SJSA1 (cell line): Measurements from ENCODE around the gene CNTNAP2. TPM values are rescaled to one million over a fixed set of nuclear protein-coding genes. Genes with fewer than 3 reads are reported as not detected.
"Not testable (repeated sequence)": the region's sequence is repeated elsewhere in the genome, so short reads cannot be mapped to it uniquely, and the experiment has no call there.

Experiments
- DNase-seq, 2 experiments: peaks; one replicate each; pipeline ENCODE4 v3.0.0-alpha.2; 2015 to 2020; ENCODE audit warnings: low spot score in 2 of 2, low read depth in 1 of 2
- H3K27ac ChIP-seq: fragments of 250-450 bp; sonication (Bioruptor Pico); 2 replicates; pipeline ENCODE4 v1.5.1; 2020; ENCODE audit warnings: mild to moderate bottlenecking, moderate library complexity
- H3K27me3 ChIP-seq: fragments of 250-450 bp; sonication (Bioruptor Pico); replicated peaks from 2 replicates; pipeline ENCODE4 v1.5.1; 2020; ENCODE audit warnings: mild to moderate bottlenecking, moderate library complexity
- H3K36me3 ChIP-seq: fragments of 250-450 bp; sonication (Bioruptor Pico); 2 replicates; pipeline ENCODE4 v1.5.1; 2020; ENCODE audit warnings: mild to moderate bottlenecking
- H3K4me1 ChIP-seq: fragments of 250-450 bp; sonication (Bioruptor Pico); replicated peaks from 2 replicates; pipeline ENCODE4 v1.6.1; 2021; ENCODE audit warnings: mild to moderate bottlenecking
- H3K4me3 ChIP-seq: fragments of 250-450 bp; sonication (Bioruptor Pico); 2 replicates; pipeline ENCODE4 v1.5.1; 2020; ENCODE audit warnings: mild to moderate bottlenecking
- H3K9me3 ChIP-seq: fragments of 250-450 bp; sonication (Bioruptor Pico); replicated peaks from 2 replicates; pipeline ENCODE4 v1.5.1; 2020; ENCODE audit warnings: mild to moderate bottlenecking
- total RNA-seq: library from RNA; depleted of rRNA; stranded (reverse); fragments of >200 nt; shearing (Covaris generic); gene quantifications from 2 replicates; pipeline ENCODE4 v1.2.3, GENCODE V29; 2014

CNTNAP2 gene
- total RNA-seq, 1 experiment from 2014 or later: 0.29 TPM

- Histone ChIP-seq H3K27ac (no peak overlapping the region), H3K9me3 (peaks cover 4% of the 10 kb centered on the region; the same call in 1 of the 2 replicates), H3K36me3 (no peaks in the 10 kb centered on the region), H3K4me3 (no peak overlapping the region), H3K27me3 (no peaks in the 10 kb centered on the region), H3K4me1 (no peaks in the 10 kb centered on the region)
- DNase-seq: no peak
Measured at GRCh38 chr7:147796581-147796980, 1680.0 kb downstream of the CNTNAP2 start.

GRCh38 chr7:147798001-147798400 is 1681.4 kb downstream of the CNTNAP2 start:
- no peaks in the 10 kb centered on the region for H3K27me3 ChIP-seq
- no peak overlapping the region for H3K4me3 ChIP-seq
- peaks cover 4% of the 10 kb centered on the region; the same call in 1 of the 2 replicates for H3K9me3 ChIP-seq
- no peaks in the 10 kb centered on the region for H3K36me3 ChIP-seq
- H3K4me1 ChIP-seq: no peaks in the 10 kb centered on the region
- no peak for DNase-seq
- H3K27ac ChIP-seq: no peak overlapping the region

DNA sequence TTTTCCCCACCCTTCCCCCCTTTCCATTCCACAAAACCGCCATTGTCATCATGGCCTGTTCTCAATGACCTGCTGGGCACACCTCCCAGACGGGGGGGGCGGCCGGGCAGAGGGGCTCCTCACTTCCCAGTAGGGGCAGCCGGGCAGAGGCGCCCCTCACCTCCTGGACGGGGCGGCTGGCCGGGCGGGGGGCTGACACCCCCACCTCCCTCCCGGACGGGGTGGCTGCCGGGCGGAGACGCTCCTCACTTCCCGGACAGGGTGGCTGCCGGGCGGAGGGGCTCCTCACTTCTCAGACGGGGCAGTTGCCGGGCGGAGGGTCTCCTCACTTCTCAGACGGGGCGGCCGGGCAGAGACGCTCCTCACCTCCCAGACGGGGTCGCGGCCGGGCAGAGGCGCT is 1685.2 kb downstream of the CNTNAP2 start:
- not testable (repeated sequence) for H3K27ac ChIP-seq, H3K9me3 ChIP-seq, DNase-seq, H3K4me1 ChIP-seq, H3K4me3 ChIP-seq, H3K36me3 ChIP-seq, H3K27me3 ChIP-seq

DNA sequence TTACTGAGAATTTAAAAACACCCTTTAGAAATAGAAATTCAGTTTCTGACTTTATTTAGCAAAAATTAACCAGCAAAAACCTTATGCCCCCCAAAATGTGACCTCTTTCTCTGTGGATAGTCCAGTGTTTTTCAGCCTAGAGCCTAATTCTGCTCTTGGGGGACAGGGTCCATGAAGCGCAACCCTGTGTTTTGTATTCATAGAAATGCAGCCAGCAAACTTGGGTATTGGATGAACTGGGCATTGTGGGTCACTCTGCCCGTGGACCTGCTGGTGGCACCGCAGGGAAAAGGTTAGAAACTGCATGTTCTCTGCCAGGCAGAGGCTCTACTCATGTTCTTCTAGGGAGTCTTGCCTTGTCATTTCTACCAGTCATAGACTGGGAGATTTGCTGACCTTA is 1686.5 kb downstream of the CNTNAP2 start:
- no peak overlapping the region for H3K27ac ChIP-seq

DNA sequence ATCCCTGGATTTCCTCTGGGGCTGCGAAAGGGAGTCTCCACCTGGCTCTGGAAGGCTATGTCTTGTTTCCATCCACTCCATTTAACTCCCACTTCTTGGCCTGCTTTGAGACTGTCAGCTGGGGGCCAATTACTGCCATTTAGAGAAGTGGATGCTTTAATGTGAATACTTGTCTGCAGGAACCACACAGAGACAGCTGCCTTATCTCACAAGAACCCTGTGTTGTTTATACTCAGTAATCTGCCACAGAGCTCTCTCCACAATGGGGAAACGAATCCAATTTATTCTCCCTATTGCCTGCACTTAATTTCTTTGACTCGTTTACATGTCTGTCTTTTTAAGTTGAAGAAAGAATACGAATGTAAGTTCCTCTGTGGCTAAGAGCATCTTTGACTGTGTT is 1687.0 kb downstream of the CNTNAP2 start:
- no peaks in the 10 kb centered on the region for H3K4me1 ChIP-seq
- no peak overlapping the region for H3K4me3 ChIP-seq
- H3K9me3 ChIP-seq: peaks cover 4% of the 10 kb centered on the region; the same call in 1 of the 2 replicates
- no peak overlapping the region for H3K27ac ChIP-seq
- no peaks in the 10 kb centered on the region for H3K27me3 ChIP-seq
- no peaks in the 10 kb centered on the region for H3K36me3 ChIP-seq
- DNase-seq: no peak

More for the DNA sequence above, 1686.5 kb downstream of the CNTNAP2 start:
- DNase-seq: no peak
- no peaks in the 10 kb centered on the region for H3K36me3 ChIP-seq
- H3K4me3 ChIP-seq: no peak overlapping the region
- H3K27me3 ChIP-seq: no peaks in the 10 kb centered on the region
- H3K4me1 ChIP-seq: no peaks in the 10 kb centered on the region
- H3K9me3 ChIP-seq: peaks cover 4% of the 10 kb centered on the region; the same call in 1 of the 2 replicates

GRCh38 chr7:147804032-147804431 is 1687.4 kb downstream of the CNTNAP2 start:
- no peak overlapping the region for H3K27ac ChIP-seq
- no peaks in the 10 kb centered on the region for H3K27me3 ChIP-seq
- H3K9me3 ChIP-seq: peaks cover 4% of the 10 kb centered on the region; the same call in 1 of the 2 replicates
- no peaks in the 10 kb centered on the region for H3K4me1 ChIP-seq
- no peak overlapping the region for H3K4me3 ChIP-seq
- DNase-seq: no peak
- no peaks in the 10 kb centered on the region for H3K36me3 ChIP-seq

GRCh38 chr7:147805996-147806576 is 1689.5 kb downstream of the CNTNAP2 start:
- Histone ChIP-seq H3K27me3 (no peaks in the 10 kb centered on the region), H3K36me3 (no peaks in the 10 kb centered on the region), H3K4me1 (no peaks in the 10 kb centered on the region), H3K9me3 (no peaks in the 10 kb centered on the region; the same call in 1 of the 2 replicates), H3K4me3 (no peak overlapping the region), H3K27ac (no peak overlapping the region)
- no peak for DNase-seq

DNA sequence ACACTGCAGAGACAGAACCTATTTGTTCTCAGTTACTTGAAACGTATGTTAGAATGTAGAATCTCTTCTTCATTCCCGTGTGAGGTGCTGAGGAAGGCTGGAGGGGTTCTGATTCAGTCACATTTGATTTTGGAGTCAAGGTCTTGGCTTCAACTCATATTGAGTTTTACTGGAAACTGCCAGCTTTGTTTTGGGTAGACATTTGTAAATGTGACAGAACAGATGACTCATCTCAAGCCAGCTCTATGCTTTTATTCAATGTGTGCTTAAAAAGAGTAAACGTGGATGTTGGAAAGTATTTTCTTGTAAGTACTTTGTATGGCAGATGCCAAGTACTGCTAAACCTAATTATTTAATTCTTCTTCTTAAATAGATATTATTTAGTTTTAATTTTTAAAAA is 1693.2 kb downstream of the CNTNAP2 start:
- Histone ChIP-seq H3K4me3 (no peak overlapping the region), H3K9me3 (no peaks in the 10 kb centered on the region; the same call in 1 of the 2 replicates), H3K36me3 (no peaks in the 10 kb centered on the region), H3K27ac (no peak overlapping the region), H3K27me3 (no peaks in the 10 kb centered on the region), H3K4me1 (no peaks in the 10 kb centered on the region)
- no peak for DNase-seq

GRCh38 chr7:147810269-147810668 is 1693.7 kb downstream of the CNTNAP2 start:
- Histone ChIP-seq H3K27me3 (no peaks in the 10 kb centered on the region), H3K36me3 (no peaks in the 10 kb centered on the region), H3K4me1 (no peaks in the 10 kb centered on the region), H3K4me3 (no peak overlapping the region), H3K27ac (no peak overlapping the region), H3K9me3 (no peaks in the 10 kb centered on the region; the same call in 1 of the 2 replicates)
- no peak for DNase-seq

- no peak overlapping the region for H3K4me3 ChIP-seq
- DNase-seq: no peak
- no peaks in the 10 kb centered on the region for H3K4me1 ChIP-seq
- no peaks in the 10 kb centered on the region for H3K27me3 ChIP-seq
- no peaks in the 10 kb centered on the region for H3K36me3 ChIP-seq
- no peaks in the 10 kb centered on the region for H3K9me3 ChIP-seq
- no peak overlapping the region for H3K27ac ChIP-seq
Measured at GRCh38 chr7:147811923-147812322, 1695.3 kb downstream of the CNTNAP2 start.

GRCh38 chr7:147813316-147813715 is 1696.7 kb downstream of the CNTNAP2 start:
- no peak overlapping the region for H3K27ac ChIP-seq
- no peaks in the 10 kb centered on the region for H3K4me1 ChIP-seq
- DNase-seq: no peak
- no peaks in the 10 kb centered on the region for H3K27me3 ChIP-seq
- H3K4me3 ChIP-seq: no peak overlapping the region
- no peaks in the 10 kb centered on the region for H3K9me3 ChIP-seq
- no peaks in the 10 kb centered on the region for H3K36me3 ChIP-seq

- Histone ChIP-seq H3K4me3 (no peak overlapping the region), H3K36me3 (no peaks in the 10 kb centered on the region), H3K4me1 (no peaks in the 10 kb centered on the region), H3K9me3 (no peaks in the 10 kb centered on the region), H3K27me3 (no peaks in the 10 kb centered on the region), H3K27ac (no peak overlapping the region)
- no peak for DNase-seq
Measured at GRCh38 chr7:147818317-147818716, 1701.7 kb downstream of the CNTNAP2 start.

DNA sequence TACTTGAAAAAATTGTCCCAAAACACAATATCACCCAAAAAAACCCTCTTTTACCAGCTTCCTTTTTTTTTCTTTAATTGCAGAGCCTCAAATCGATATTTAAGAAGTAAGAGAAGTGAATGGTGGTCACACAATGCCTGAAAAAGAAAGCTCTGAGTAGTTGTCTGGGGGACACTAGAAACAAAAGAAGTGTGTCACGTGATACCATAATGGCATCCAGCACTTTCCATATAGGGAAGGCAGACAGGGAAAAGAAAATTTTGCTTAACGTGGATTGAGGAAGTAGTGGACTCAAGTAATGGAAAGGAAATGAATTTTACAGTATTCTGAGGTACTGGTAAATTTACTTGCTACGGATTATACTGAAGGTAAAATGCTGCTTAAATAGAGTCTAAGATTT is 1708.1 kb downstream of the CNTNAP2 start:
- DNase-seq: no peak
- no peaks in the 10 kb centered on the region for H3K27me3 ChIP-seq
- no peaks in the 10 kb centered on the region for H3K9me3 ChIP-seq
- no peaks in the 10 kb centered on the region for H3K4me1 ChIP-seq
- no peak overlapping the region for H3K27ac ChIP-seq
- no peak overlapping the region for H3K4me3 ChIP-seq
- no peaks in the 10 kb centered on the region for H3K36me3 ChIP-seq

- no peaks in the 10 kb centered on the region for H3K27me3 ChIP-seq
- H3K4me3 ChIP-seq: no peak overlapping the region
- no peaks in the 10 kb centered on the region for H3K36me3 ChIP-seq
- DNase-seq: no peak
- H3K27ac ChIP-seq: no peak overlapping the region
- no peaks in the 10 kb centered on the region for H3K4me1 ChIP-seq
- no peaks in the 10 kb centered on the region for H3K9me3 ChIP-seq
Measured at GRCh38 chr7:147829016-147829415, 1712.4 kb downstream of the CNTNAP2 start.

- Histone ChIP-seq H3K9me3 (no peaks in the 10 kb centered on the region), H3K27me3 (no peaks in the 10 kb centered on the region), H3K4me1 (no peaks in the 10 kb centered on the region), H3K27ac (no peak overlapping the region), H3K36me3 (no peaks in the 10 kb centered on the region), H3K4me3 (no peak overlapping the region)
- no peak for DNase-seq
Measured at GRCh38 chr7:147833557-147833956, 1717.0 kb downstream of the CNTNAP2 start.
